Lung microvascular endothelial cell (primary cell): ENCODE measurements around the gene PDZD2. TPM values are rescaled to one million over a fixed set of nuclear protein-coding genes. Genes with fewer than 3 reads are reported as not detected.
"Not testable (repeated sequence)": the region's sequence is repeated elsewhere in the genome, so short reads cannot be mapped to it uniquely, and the experiment has no call there.

Experiments used
- DNase-seq, 2 donors: peaks; one replicate each; pipeline versions ENCODE4 v3.0.0 to v3.0.0-alpha.2; 2010; ENCODE audit warnings: low read depth in 2 of 2
- total RNA-seq: library from RNA; depleted of rRNA; stranded (reverse); fragments of >200 nt; gene quantifications from 2 replicates; pipeline ENCODE4 v1.2.1, GENCODE V29; 2014

Gene PDZD2
- total RNA-seq, 1 donor from 2014 or later = 0.20 TPM

DNA sequence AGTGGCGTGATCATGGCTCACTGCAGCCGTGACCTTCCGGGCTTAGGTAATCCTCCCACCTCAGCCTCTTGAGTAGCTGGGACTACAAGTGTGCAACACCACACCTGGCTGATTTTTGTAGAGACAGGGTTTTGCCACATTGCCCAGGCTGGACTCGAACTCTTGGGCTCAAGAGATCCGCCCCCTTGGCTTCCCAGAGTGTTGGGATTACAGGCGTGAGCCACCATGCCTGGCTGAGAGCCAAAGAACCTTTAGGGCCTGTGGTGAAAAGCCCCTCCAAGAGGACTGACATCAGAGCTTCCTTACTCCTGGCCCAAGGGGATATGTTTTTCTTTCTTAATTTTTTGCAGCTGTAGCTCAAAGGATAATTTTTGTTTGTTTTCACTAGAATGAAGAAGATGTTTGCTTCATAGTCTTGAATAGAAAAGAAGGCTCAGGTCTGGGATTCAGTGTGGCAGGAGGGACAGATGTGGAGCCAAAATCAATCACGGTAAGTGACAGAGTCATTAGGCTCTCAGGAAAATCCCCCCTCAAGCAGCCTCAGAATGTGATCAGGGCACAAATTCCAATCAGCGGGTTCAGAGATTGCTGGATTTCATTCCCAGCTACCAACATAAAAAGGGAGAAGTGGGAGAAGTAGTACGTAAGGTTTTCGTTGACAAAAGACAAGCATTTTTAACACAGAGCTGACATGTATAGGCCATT, 458.1 kb downstream of the PDZD2 start:
- DNase-seq = peak in 1 of 2 donors; percentile 19

DNA sequence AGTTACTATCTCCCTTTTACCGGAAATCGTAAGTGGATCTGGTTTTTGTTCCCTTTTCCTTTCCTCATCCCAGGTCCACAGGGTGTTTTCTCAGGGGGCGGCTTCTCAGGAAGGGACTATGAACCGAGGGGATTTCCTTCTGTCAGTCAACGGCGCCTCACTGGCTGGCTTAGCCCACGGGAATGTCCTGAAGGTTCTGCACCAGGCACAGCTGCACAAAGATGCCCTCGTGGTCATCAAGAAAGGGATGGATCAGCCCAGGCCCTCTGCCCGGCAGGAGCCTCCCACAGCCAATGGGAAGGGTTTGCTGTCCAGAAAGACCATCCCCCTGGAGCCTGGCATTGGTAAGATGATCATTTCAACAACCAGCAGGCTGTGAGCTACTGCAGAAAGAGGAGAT, 459.4 kb downstream of the PDZD2 start:
- peak; percentile 67 to 94 for DNase-seq

DNA sequence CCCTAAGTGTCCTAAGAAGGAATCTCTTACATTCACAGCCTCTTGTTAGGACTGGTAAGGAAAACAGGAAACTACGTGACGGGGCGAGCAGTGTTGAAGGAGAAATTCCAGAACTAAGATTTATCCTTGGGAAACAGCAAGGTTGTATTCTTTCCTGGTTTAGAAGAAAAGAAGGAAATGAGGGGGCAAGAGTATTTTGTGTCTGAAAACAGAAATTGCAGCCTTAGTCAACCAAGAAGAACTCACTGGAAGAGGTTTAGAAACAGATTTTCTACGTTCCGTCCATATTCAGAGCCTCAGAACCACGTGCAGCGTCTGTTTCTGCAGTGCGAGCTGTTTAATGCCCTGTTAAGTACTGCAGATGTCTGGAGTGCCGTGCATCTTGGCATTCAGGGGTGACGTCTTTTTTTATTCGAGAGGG, 460.0 kb downstream of the PDZD2 start:
- DNase-seq = peak in 1 of 2 donors; percentile 91

DNA sequence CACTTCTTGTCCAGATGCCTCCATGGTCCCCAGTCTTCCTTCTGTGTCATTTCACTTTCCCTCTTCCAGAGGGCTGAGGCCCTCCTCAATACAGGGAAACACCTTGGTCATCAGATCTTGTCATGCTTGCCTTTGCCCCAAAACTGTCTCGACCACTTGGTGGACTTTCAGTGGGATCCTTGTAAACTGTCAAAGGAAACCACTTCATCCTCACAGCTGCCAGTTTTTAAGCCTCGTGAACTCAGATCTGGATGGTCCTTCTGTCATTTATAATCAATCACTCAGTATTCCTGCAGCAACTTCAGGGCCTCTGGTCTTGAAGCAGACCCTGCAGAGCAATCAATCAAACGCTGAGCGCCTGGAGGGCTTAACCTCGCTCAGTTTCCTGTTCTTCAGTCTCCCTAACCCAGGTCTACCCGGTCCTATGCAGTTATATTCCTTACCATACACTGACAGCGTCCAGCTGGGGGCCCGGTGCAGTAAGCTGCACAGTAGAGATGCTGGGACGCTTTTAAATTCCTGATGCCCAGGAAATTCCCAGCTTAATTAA, 460.6 kb downstream of the PDZD2 start:
- DNase-seq = peak in 1 of 2 donors; percentile 18

DNA sequence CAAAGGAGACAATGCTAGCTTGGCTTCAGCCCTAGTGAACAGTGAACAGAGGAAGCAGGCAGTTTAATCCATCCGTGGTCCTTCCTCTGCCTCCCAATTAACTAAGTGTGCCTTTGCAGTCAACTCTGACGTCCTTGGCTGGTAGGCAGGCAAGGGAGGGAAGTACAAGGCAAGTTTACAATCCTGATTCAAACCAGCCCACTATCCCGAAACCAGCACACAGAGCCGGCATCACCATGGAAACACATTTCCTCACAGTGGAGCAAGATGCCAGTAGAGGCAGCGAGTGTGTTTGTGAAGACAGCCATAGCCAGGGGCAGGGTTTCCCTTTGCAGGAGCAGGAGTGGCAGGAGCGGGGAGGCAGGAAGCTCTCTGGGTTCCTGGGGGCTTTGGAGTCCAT, 461.3 kb downstream of the PDZD2 start:
- DNase-seq = peak in 1 of 2 donors; percentile 72

DNA sequence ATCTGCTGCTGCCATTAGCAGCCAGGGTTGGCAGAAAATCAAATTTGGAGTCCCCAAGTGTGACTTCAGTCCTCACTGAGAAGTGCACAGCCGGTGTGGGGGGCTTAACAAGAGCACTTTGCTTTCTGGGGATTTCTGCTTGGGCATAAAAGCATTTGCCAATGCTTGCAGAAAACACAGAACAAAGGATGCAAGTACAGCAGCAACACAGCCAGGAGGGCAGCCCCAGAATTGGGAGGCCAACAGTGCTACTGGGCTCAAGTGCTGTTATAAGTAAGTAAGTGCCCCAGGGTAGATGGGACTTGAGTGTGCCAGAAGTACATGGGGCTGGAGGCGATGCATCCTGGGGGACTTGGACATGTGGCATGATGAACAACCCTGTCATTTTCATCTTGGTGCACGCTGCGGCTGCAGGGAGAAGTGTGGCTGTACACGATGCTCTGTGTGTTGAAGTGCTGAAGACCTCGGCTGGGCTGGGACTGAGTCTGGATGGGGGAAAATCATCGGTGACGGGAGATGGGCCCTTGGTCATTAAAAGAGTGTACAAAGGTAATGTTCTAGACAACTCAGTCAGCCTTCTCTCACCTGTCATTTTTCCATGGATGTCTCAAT, 461.9 kb downstream of the PDZD2 start:
- no peak for DNase-seq

DNA sequence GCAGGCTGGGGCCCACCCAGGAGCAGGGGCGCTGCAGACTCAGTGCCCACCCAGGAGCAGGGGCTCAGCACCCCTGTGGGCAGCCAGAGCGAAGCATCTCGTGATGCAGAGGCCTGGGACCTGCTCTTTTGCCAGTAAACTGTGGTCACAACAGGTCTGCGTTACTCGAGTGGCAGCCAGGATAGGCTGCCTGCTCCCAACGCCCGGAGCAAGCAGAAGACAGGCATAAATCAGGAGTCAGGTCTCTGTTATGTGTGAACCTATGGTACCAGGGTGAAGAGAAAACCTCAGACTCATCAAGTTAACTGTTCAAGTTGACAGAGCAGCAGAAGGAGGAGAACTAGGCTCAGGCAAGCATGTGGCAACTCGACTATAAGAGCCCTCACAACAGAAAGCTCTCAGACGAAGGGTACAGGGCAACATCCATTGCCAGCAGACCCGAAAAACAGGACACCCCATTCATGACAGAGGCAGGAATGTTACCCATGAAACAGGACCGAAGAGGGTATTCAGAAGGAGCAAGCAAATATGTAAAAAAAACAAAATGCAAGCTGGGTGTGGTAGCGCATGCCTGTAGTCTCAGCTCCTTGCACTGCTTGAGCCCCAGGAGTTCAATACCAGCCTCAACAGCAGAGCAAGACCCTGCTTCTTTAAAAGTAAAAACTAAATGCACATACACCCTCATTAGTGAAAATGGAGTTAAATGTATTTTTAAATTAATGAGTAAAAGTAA, 463.5 kb downstream of the PDZD2 start:
- DNase-seq = no peak

DNA sequence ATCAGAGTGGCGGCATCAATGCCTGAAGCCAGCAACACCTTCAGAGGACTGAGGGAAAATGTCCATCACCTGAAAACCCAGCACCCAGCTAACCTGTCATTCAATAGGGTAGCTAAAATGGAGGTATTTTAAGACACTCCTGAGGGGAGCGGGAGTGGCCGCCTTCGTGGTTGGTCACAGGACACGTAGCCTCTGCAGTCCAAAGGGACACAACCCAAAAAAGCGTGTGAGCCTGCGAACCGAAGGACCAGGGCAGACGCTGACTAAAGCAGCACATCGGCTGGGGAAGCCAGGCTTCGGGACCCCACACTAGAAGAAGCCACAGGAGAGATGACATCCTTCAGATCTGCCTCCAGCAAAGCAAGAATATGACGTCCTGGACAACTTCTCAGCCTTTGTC, 464.6 kb downstream of the PDZD2 start:
- DNase-seq = no peak

DNA sequence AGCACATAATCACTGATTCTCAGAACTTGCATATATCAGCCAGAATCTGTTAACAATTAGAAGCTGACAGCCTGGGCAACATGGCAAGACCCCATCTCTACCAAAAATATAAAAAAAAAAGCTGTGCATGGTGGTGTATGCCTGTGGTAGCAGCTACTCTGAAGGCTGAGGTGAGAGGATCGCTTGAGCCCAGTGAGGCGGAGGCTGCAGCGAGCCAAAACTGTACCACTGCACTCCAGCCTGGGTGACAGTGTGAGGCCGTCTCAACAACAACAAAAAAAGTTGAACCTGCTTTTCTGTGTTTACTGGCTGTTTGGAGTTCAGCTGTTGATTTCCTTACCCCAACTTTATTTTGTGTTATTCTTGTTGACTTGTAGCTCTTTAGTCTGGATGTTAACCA, 468.4 kb downstream of the PDZD2 start:
- no peak for DNase-seq

DNA sequence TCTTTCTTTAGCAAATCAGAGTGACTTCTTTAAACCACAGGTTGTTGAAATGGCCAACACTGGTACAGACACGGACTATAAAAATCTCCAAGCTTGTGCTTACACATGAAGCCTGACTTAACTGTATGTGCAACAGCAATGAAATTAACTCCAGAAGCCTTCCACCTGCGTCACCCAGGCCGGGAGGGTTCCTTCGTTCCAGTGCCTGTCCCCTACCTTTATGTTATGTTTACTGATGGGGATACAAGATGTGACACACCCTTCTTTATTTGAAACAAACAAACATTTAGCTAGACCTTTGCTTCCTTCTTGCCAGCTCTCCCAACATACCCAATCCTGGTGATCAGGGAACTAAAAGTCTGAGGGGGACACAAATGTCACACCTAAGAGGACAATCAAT, 469.2 kb downstream of the PDZD2 start:
- DNase-seq = no peak

DNA sequence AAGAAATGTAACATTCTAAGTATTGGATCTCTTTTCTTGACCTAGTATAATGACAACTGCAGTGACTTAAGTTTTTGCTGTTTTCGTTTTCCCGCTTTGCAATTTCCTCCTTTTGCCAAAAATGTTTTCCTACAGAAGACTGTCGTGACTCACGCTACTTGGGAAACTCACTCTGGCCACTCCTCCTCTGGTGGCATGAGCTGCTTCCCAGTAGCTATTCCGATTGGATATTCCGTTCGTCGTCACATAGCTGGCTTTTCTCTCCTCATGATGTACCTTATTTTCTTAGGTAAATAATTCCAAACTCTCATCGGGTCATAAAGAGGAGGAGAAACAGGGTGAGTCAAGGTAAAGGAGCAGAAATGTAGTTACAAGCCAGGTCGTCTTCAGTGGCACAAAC, 470.3 kb downstream of the PDZD2 start:
- DNase-seq = peak in 1 of 2 donors; percentile 58

DNA sequence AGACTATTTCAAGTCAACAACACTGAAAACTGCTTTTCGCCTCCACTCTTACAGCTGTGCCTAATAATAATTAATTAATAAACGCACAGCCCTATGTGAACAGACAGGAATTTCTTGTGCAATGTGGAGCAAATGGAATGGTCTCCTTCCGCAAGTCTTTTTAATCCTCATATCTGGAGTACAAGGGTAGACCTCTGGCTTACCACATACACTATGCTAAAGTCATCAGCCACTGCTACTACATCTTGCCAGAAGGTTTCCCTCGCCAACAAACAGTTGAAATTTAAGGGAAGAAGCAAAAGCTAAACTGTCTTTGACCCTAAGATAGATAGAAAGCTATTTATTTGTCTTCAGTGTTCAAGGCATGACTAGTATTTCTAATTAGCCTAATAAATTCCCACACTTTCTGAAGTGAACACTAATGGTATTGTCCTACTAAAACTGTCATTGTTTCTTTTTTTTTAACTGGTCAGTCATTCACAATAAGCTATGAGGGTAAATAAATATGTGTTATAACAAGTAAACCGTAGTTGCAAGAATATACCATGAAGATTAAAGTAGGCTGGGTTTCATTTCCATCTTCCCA, 471.3 kb downstream of the PDZD2 start:
- DNase-seq = no peak

DNA sequence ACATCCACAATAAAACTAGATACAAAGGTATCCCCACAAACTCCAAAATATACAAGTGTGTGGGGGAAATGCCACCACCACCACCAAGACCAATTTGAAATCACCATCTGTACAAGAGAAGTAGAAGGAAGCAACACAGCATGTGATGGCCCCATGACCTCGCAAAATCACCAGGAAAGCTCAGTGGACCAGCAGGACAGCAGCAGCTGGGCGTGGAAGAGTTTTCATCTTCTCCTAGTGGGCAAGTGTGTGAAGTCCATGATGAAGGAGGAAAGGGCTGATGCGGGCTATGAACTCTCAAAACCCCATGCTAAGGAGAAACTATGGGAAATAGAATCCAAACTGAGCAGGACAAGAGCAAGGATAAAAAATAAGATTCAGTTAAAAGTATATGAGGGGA, 477.1 kb downstream of the PDZD2 start:
- DNase-seq = no peak

DNA sequence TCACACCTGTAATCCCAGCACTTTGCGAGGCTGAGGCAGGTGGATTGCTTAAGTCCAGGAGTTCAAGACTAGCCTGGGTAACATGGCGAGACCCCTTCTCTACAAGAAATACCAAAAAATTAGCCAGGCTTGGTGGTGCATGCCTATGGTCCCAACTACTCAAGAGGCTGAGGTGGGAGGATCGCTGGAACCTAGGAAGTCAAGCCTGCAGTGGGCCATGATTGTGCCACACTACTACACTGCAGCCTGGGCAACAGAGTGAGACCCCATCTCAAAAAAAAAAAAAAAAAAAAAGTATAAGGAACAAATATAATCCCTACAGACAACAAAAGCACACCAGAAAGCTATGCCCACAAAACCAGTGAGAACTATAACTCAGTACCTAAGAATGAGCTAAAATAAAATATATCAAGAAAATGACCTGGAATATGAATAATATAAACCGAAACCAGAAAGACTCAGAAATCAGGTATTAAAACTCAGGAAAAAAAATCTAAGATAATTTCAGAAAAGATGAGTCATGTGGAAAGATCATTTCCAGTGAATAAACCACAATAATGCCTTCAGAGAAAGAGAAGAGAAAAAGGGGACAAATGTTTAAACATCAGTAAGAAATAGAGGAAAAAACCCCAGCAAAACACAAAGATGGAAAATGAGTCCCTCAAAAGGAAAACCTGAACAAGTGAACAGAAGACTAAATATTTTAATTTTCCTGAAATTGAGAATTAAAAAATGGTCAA, 477.8 kb downstream of the PDZD2 start:
- DNase-seq = no peak

DNA sequence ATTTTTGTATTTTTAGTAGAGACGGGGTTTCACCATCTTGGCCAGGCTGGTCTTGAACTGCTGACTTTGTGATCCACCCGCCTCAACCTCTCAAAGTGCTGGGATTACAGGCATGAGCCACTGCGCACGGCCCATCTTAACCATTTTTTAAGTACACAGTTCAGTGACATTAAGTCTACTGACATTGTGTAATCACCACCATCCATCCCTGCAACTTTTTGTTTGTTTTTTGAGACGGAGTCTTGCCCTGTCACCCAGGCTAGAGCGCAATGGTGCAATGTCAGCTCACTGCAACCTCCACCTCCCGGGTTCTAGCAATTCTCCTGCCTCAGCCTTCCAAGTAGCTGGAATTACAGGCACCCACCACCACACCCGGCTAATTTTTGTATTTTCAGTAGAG, 480.0 kb downstream of the PDZD2 start:
- not testable (repeated sequence) for DNase-seq

DNA sequence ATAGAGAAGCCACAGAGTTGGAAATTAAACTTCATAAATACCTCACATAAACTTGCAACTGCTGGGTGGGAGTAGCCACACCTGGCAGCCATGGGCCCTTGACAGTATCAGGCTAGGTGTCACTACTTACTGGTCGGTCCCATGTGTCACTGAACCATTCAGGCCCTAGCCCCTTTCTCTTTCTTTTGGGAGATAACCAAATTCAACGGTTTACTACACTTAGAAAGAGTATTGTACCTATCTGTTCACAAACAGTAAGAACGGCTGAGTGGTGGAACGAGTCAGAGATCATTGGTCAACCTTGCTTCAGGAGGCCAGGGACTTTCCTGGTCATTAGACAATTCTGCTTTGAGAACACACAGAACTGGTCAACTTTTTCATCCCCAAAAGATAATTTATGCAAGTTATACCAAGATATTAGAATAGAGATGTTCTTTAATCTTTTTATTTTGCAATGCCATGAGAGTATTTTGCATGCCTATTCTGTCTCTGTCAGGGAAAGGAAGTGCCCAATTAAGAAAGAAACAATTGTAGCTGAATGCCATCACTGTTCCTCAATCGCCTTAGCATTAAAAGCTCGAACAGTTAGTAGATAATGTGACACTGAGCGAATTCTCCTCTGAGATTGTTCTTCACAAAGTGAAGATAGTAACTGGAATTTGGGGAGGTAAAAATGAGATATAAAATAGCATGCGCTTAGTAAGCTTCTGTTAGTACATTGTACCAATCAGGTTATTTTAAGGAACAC, 484.3 kb downstream of the PDZD2 start:
- peak in 1 of 2 donors; percentile 16 for DNase-seq

DNA sequence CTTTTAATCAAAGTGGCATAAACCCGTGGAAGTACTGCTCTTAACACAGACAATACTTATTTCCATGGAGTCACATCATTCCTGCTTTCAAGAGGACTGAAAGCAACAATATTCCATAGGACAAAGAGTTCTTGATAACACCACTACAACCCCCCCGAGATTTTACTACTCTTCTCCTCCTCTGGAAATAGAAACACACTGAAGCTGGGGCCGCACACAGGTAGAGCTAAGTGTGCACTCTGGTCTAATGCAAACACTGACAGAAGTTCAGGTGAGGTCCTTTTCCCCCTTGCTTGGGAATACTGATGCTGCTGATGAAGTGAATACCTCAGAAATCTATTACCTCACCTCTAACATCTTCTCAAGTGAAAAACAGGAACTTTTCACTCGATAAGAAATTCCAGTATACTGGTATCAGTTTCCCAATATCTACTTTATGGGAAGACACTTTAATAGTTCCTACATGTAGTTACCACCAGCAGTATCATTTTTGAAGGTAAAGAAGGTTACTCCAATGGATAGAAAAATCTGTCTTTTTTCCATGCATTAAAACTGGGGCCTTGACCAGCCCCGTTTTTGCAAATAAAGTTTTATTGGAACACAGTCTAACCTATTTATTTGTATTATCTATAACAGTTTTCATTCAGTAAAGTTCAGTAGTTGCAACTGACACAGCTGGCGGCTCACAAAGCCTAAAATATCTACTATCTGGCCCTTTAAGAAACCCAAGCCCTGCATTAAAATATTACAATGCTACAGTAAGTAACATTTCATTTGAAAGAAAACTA, 485.2 kb downstream of the PDZD2 start:
- DNase-seq = no peak

DNA sequence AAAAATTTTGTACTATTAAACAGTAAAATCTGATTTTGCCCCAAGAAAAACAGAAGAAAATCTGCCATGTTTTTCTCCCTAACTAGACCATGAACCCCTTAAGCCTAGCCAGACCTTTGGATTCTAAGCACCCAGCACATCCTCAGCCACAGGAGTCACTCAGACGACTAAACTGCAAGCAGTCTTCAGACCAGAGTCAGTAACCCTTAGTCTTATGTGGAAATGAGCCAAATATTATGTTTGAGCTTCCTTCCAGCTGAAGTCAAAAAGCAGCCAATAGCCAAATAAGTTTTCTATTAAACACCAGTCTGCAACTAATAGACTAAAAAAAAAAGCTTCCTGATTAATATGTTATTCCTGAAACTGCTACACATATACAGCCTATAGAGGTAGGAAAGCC, 487.8 kb downstream of the PDZD2 start:
- DNase-seq = peak in 1 of 2 donors; percentile 41

DNA sequence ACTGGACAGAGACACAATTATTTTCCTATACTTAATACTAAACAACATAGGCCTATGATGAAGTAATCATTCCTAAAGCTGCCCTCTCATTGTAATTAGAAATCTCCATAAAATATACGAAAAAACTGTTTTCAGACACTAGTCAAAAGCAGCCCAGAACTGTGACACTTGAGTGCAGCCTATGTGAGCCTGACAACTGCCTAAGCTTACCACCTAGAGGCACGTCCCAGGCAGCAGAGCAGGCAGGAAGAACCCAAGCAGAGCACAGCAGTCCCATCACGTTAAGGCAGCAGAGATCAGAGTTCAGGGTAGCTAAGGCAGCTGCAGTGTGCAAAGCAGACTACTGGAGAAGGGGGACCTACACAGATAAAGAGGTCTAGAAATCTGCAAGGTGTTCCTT, 488.8 kb downstream of the PDZD2 start:
- DNase-seq = no peak
